ENCODE results near the gene CAPZA1. TPM values are rescaled to one million over a fixed set of nuclear protein-coding genes. Genes with fewer than 3 reads are reported as not detected.

Gene CAPZA1
- total RNA-seq, 6 experiments from 2014 or later, result 34.8 to 85.8 (median 54.7) TPM

DNA sequence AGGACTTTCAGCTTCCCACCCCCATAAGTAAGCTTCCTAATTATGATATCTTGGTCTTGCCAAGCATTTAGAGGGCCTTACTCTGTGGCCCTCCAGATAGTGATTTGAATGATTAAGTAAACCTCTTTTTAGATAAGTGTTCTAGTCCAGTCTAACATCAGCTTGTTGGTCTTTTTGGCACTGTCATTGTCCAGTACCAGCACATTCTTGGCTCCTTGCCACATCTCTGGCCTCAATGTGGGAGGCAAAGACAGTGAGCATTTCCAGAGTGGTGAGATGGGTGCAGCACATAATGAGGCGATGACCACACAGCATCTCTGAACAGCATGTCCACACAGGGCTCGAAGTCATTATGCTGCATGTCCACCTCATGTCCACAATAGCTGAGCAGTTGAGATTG is 6.1 kb downstream of the CAPZA1 start:
- DNase-seq (no peak), ATAC-seq (peak in 2 of 4 donors; percentile 27 to 33)
- no peaks in the 10 kb centered on the region for H3K27me3 ChIP-seq
- no peak overlapping the region for H3K4me3 ChIP-seq
- H3K4me1 ChIP-seq, result peaks cover 0 to 37% (median 4%) of the 10 kb centered on the region in 4 donors
- no peaks in the 10 kb centered on the region for H3K36me3 ChIP-seq
- no peak overlapping the region for H3K27ac ChIP-seq
- WGBS (ENCODE audit: insufficient coverage, low coverage, low lambda C conversion rate, missing lambda C conversion rate), result no CpG with 5 or more reads among the region's 2 CpGs
- intact Hi-C loops (cut with DNase I), result loop anchor here in 1 of 2 donors (10.0 kb wide), 1 partner anchor 79 kb away; the partner anchor contains the start of gene RHOC
- TF ChIP-seq POLR2A (IDR thresholded peaks at IDR 0.05) (no peak), CTCF (IDR thresholded peaks at IDR 0.05) (no peak)
- H3K9me3 ChIP-seq, result no peaks in the 10 kb centered on the region

DNA sequence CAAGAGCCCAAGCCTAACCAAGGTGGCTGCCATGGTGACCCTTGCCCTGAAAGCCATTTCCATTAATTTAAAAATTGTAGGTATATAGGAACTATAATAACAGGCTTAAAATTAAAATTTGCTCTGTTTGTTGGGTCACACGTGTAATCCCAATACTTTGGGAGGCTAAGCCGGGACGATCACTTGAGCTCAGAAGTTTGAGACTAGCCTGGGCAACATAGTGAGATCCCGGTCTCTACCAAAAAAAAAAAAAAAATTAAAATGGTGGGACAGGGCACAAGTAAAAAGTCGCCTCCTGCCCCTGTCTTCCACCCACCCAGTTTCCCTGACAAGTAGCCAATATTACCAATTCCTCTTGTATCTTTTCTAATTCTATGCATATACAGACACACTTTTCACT is 6.6 kb downstream of the CAPZA1 start:
- intact Hi-C loops (cut with DNase I), result loop anchor here in 1 of 2 donors (10.0 kb wide), 1 partner anchor 79 kb away; the partner anchor contains the start of gene RHOC
- no peak overlapping the region for H3K4me3 ChIP-seq
- H3K27me3 ChIP-seq, result no peaks in the 10 kb centered on the region
- H3K9me3 ChIP-seq, result no peaks in the 10 kb centered on the region
- no peak overlapping the region for H3K27ac ChIP-seq
- DNase-seq (no peak), ATAC-seq (no peak)
- H3K36me3 ChIP-seq, result no peaks in the 10 kb centered on the region
- TF ChIP-seq POLR2A (IDR thresholded peaks at IDR 0.05) (no peak), CTCF (IDR thresholded peaks at IDR 0.05) (no peak)
- whole genome bisulfite sequencing (ENCODE audit: insufficient coverage, low coverage, low lambda C conversion rate, missing lambda C conversion rate), result 94% methylated on average over 5 of the region's 5 CpGs
- H3K4me1 ChIP-seq, result peaks cover 0 to 32% (median 3%) of the 10 kb centered on the region in 4 donors

DNA sequence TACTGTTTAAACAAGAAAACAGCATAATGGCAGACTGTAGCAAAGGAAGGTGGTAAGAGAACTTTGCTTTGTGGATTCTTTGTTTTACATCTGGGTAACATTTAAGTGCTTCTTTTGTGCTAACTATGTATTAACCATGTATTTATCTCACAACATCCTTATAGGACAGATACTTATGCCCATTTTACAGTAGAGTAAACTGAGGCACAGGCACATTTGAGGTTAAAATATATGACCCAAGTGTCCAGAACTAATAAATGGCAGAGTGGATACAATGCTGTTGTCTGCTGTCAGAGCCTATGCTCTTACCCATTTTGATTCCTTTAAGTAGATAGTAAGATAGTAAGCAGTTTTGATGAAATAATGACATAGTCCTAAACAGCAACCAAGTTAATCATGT is 7.3 kb downstream of the CAPZA1 start:
- intact Hi-C loops (cut with DNase I), result loop anchor here in 1 of 2 donors (10.0 kb wide), 1 partner anchor 78 kb away; the partner anchor contains the start of gene RHOC
- TF ChIP-seq POLR2A (IDR thresholded peaks at IDR 0.05) (no peak), CTCF (IDR thresholded peaks at IDR 0.05) (no peak)
- no peaks in the 10 kb centered on the region for H3K36me3 ChIP-seq
- no peak for ATAC-seq
- H3K27ac ChIP-seq, result no peak overlapping the region
- no peaks in the 10 kb centered on the region for H3K9me3 ChIP-seq
- no peak for DNase-seq
- H3K4me3 ChIP-seq, result no peak overlapping the region
- no peaks in the 10 kb centered on the region for H3K27me3 ChIP-seq
- H3K4me1 ChIP-seq, result peaks cover 0 to 32% (median 0%) of the 10 kb centered on the region in 4 donors

GRCh38 chr1:112628516-112628915 is 8.9 kb downstream of the CAPZA1 start:
- H3K27me3 ChIP-seq, result no peaks in the 10 kb centered on the region
- H3K9me3 ChIP-seq, result no peaks in the 10 kb centered on the region
- no peak for ATAC-seq
- intact Hi-C loops (cut with DNase I), result loop anchor here in 1 of 2 donors (10.0 kb wide), 1 partner anchor 76 kb away; the partner anchor contains the start of gene RHOC
- H3K4me3 ChIP-seq, result no peak overlapping the region
- no peak for DNase-seq
- H3K27ac ChIP-seq, result no peak overlapping the region
- no peaks in the 10 kb centered on the region for H3K36me3 ChIP-seq
- H3K4me1 ChIP-seq, result peaks cover 0 to 32% (median 0%) of the 10 kb centered on the region in 4 donors
- WGBS (ENCODE audit: insufficient coverage, low coverage, low lambda C conversion rate, missing lambda C conversion rate), result 65% methylated on average over 2 of the region's 2 CpGs
- TF ChIP-seq CTCF (IDR thresholded peaks at IDR 0.05), result no peak
- TF ChIP-seq POLR2A (IDR thresholded peaks at IDR 0.05), result no peak

DNA sequence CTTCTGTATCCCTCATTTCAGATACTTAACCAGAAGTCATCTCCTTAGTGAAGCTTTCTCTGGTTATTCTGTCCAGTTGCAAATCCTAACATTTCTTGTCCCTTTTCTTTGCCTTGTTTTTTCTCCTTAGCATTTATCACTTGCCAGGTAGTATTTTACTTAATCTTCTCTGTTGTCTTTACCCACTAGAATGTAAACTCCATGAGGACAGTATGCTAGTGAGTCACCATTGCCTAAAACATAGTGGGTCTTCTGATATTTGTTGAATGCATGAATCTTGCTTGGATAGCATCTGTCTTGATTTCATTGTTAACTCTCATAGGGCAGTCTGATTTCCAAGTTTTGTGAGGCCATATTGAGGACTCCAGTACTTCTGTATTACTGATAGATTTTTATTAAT is 9.6 kb downstream of the CAPZA1 start:
- H3K4me3 ChIP-seq, result no peak overlapping the region
- H3K27me3 ChIP-seq, result no peaks in the 10 kb centered on the region
- no peaks in the 10 kb centered on the region for H3K36me3 ChIP-seq
- ATAC-seq (no peak), DNase-seq (no peak)
- intact Hi-C loops (cut with DNase I), result loop anchor here in 1 of 2 donors (10.0 kb wide), 1 partner anchor 76 kb away; the partner anchor contains the start of gene RHOC
- no peaks in the 10 kb centered on the region for H3K9me3 ChIP-seq
- TF ChIP-seq POLR2A (IDR thresholded peaks at IDR 0.05), result no peak
- TF ChIP-seq CTCF (IDR thresholded peaks at IDR 0.05), result no peak
- H3K4me1 ChIP-seq, result peaks cover 0 to 33% (median 0%) of the 10 kb centered on the region in 4 donors
- no peak overlapping the region for H3K27ac ChIP-seq
